Smooth muscle cell (in vitro differentiated cells): Measurements from ENCODE around the gene GALR3. TPM values are rescaled to one million over a fixed set of nuclear protein-coding genes. Genes with fewer than 3 reads are reported as not detected.

Experiments used
- DNase-seq: peaks from one replicate; lab custom pipeline; 2025; ENCODE audit not compliant: unreplicated experiment; lab: John Stamatoyannopoulos, UW
- H2AFZ ChIP-seq: fragments of 200-600 bp; sonication (generic); 2 replicates; pipeline ENCODE4 v1.6.0; 2016; ENCODE audit warnings: antibody characterized with exemption, low read depth, mild to moderate bottlenecking
- H3F3A ChIP-seq: fragments of 200-600 bp; sonication (generic); 2 replicates; pipeline ENCODE4 v1.6.0; 2017; ENCODE audit warnings: antibody characterized with exemption, low read depth
- H3K27ac ChIP-seq: fragments of 200-600 bp; sonication (generic); 2 replicates; pipeline ENCODE4 v1.5.1; 2016; ENCODE audit warnings: low read depth, mild to moderate bottlenecking
- H3K27me3 ChIP-seq: fragments of 200-600 bp; sonication (generic); 2 replicates; pipeline ENCODE4 v1.6.1; 2016; ENCODE audit warnings: low read depth, mild to moderate bottlenecking
- H3K36me3 ChIP-seq: fragments of 200-600 bp; sonication (generic); 2 replicates; pipeline ENCODE4 v1.5.1; 2016; ENCODE audit warnings: low read depth
- H3K4me1 ChIP-seq: fragments of 200-600 bp; sonication (generic); 2 replicates; pipeline ENCODE4 v1.5.1; 2016; ENCODE audit warnings: low read depth
- H3K4me2 ChIP-seq: fragments of 200-600 bp; sonication (generic); 2 replicates; pipeline ENCODE4 v1.6.0; 2016; ENCODE audit warnings: mild to moderate bottlenecking
- H3K4me3 ChIP-seq: fragments of 200-600 bp; sonication (generic); 2 replicates; pipeline ENCODE4 v1.5.1; 2016; ENCODE audit warnings: mild to moderate bottlenecking
- H3K79me2 ChIP-seq: fragments of 200-600 bp; sonication (generic); 2 replicates; pipeline ENCODE4 v1.6.0; 2016; ENCODE audit warnings: low read depth, mild to moderate bottlenecking
- H3K9ac ChIP-seq: fragments of 200-600 bp; sonication (generic); 2 replicates; pipeline ENCODE4 v1.6.0; 2016; ENCODE audit warnings: low read depth
- H3K9me3 ChIP-seq: fragments of 200-600 bp; sonication (generic); replicated peaks from 2 replicates; pipeline ENCODE4 v1.5.1; 2016; ENCODE audit warnings: low read depth
- H4K20me1 ChIP-seq: fragments of 200-600 bp; sonication (generic); 2 replicates; pipeline ENCODE4 v1.6.0; 2016; ENCODE audit warnings: low read depth
- WGBS: methylation state at CpG from one replicate; pipeline ENCODE4 v1.1.7; 2016; ENCODE audit warnings: low lambda C conversion rate; 5-methylcytosine and 5-hydroxymethylcytosine counted together
- polyA plus RNA-seq: library from polyadenylated mRNA; unstranded; fragments of >200 nt; fragmentation: Nextera tagmentation; extraction: Ambion mirVana; gene quantifications from 2 replicates; pipeline ENCODE4 v1.2.1, GENCODE V29; 2016
- total RNA-seq: library from RNA; depleted of rRNA; stranded (reverse); fragments of >200 nt; gene quantifications from 2 replicates; pipeline ENCODE4 v1.2.3, GENCODE V29; 2014
- TF ChIP-seq, protein P1 (sequence below): fragments of 200-600 bp; sonication (generic); IDR thresholded peaks from 2 replicates; pipeline ENCODE4 v1.5.1; 2017; ENCODE audit warnings: borderline replicate concordance, mild to moderate bottlenecking, antibody characterized with exemption; ENCODE audit not compliant: insufficient read depth, poor library complexity, severe bottlenecking

The GALR3 gene
- total and polyA plus RNA-seq, 2 experiments from 2014 or later: not detected

DNA sequence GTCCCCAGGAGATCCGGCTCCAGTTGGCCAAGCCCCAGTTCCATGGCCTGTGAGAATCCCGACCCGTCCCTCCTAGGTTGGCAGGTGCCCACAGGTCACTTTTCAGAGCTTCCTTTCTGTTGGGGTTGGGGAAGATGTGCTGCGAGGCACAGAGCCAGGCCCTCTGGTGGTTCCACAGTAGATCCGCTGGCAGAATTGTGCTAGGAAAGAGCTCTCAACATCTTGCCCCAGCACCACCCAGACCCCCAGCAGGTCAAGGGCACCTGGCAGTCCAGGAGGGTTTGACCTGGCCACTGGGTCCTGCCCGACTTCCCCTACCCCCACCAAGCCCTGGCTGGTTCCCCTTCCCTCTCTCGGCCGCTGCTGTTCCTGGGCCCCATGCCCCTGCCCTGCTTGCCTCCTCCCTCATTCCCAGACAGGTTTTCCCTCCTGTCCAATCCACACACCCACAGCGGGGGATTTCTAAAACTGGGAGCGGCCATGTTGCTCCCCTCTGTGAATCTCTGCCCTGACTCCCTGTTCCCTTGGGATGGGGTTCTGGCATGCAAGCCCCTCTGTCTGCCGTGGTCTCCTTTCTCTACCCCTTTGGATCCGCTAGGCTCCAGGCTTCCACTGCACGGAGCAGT lies 41.6 kb upstream of the GALR3 start:
- Histone ChIP-seq H3K4me1 (no peaks in the 10 kb centered on the region), H3K36me3 (no peaks in the 10 kb centered on the region), H3K27me3 (no peaks in the 10 kb centered on the region), H4K20me1 (no peaks in the 10 kb centered on the region), H3K79me2 (no peaks in the 10 kb centered on the region), H3K9ac (no peak overlapping the region), H3K4me2 (no peak overlapping the region), H3K27ac (no peak overlapping the region), H2AFZ (no peak overlapping the region), H3F3A (peaks cover 10% of the 10 kb centered on the region), H3K9me3 (no peaks in the 10 kb centered on the region), H3K4me3 (no peak overlapping the region)
- TF ChIP-seq, protein P1, sequence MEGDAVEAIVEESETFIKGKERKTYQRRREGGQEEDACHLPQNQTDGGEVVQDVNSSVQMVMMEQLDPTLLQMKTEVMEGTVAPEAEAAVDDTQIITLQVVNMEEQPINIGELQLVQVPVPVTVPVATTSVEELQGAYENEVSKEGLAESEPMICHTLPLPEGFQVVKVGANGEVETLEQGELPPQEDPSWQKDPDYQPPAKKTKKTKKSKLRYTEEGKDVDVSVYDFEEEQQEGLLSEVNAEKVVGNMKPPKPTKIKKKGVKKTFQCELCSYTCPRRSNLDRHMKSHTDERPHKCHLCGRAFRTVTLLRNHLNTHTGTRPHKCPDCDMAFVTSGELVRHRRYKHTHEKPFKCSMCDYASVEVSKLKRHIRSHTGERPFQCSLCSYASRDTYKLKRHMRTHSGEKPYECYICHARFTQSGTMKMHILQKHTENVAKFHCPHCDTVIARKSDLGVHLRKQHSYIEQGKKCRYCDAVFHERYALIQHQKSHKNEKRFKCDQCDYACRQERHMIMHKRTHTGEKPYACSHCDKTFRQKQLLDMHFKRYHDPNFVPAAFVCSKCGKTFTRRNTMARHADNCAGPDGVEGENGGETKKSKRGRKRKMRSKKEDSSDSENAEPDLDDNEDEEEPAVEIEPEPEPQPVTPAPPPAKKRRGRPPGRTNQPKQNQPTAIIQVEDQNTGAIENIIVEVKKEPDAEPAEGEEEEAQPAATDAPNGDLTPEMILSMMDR: no peak
- DNase-seq: no peak
- 91% methylated on average over 13 of the region's 13 CpGs for WGBS

DNA sequence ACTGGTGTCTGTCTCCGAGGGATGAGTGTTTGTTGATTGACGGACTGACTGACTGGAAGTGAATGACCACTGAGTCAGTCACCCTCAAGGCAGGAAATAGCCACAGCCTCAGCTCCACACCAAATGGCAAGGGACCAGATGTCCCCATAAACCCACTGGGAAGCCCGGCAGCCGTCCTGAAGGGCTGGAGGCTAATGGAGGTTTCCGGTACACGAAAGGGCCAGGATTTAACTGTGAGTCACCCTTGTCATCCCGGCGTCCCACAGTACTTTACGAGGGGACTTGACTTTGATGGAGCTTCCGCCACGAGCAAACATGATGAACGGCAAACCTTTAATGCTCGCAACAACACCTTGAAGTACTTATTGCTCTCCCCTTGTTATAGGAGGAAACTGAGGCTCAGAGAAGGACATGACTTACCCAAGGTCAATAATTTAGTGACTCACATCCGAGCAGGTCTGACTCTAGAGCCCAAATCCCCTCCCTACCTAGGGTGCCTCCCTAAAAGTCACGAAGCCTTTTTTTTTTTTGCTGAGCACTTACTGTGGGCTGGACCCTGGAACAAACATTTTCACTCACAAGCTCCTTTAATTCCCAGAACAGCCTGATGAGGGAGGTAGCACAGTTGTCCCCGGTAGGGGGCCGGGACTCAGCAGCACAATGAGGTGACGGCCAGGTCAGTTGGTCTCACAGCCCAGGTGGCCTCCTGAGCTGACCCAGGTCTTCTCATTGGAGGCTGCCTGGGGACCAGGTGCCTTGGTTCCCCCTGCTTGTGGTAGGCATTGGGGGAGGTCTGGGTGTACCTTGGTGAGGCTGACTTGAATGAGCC lies 40.6 kb upstream of the GALR3 start:
- TF ChIP-seq, protein P1: no peak
- Histone ChIP-seq H3F3A (peaks cover 10% of the 10 kb centered on the region), H3K27me3 (no peaks in the 10 kb centered on the region), H3K4me2 (no peak overlapping the region), H3K79me2 (no peaks in the 10 kb centered on the region), H3K9me3 (no peaks in the 10 kb centered on the region), H3K36me3 (no peaks in the 10 kb centered on the region), H4K20me1 (no peaks in the 10 kb centered on the region), H3K27ac (peak overlapping the region; percentile 26), H3K9ac (no peak overlapping the region), H3K4me1 (no peaks in the 10 kb centered on the region), H3K4me3 (no peak overlapping the region), H2AFZ (no peak overlapping the region)
- WGBS: 27% methylated on average over 18 of the region's 18 CpGs
- DNase-seq: no peak

DNA sequence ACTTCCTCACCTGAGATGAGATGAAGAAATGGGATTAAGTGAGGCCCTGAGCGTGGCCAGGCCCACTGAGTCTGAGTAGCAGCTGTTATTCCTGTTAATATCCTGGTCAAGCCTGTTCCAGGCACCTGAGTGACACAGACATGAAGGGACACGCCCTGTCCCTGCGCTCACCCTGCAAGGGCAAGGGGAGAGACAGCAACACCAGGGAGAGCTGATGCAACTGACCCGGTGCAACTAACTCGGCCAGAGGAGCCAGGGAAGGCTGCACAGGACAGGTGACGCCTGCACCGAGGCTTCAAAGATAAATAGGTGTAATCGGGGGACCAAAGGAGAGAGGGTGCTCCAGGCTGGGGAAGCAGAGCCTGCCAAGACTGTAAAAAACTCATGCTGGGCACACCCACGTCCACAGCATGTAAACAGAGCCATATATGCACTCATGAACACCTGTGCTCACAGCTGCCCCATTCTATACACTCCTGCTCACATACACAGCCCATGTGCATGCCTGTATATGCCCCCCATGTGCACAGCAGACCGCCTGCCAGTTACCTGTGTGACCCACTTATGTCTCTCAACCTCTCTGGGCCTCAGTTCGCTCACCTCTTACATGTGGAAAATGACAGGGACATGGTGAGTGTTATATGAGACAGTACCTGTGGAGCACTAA lies 38.2 kb upstream of the GALR3 start:
- WGBS: 73% methylated on average over 11 of the region's 11 CpGs
- Histone ChIP-seq H3K4me2 (no peak overlapping the region), H3K27ac (peak overlapping the region; percentile 42)

More for the DNA sequence above, 38.2 kb upstream of the GALR3 start:
- H3K79me2 ChIP-seq: no peaks in the 10 kb centered on the region
- no peaks in the 10 kb centered on the region for H3K36me3 ChIP-seq
- TF ChIP-seq, protein P1: no peak
- no peak overlapping the region for H2AFZ ChIP-seq
- no peaks in the 10 kb centered on the region for H3K27me3 ChIP-seq
- H3K9ac ChIP-seq: no peak overlapping the region
- H3K9me3 ChIP-seq: no peaks in the 10 kb centered on the region
- H3F3A ChIP-seq: peaks cover 5% of the 10 kb centered on the region
- DNase-seq: no peak
- H3K4me1 ChIP-seq: no peaks in the 10 kb centered on the region
- no peaks in the 10 kb centered on the region for H4K20me1 ChIP-seq
- H3K4me3 ChIP-seq: no peak overlapping the region
